Measurements from ENCODE around the gene MED17. TPM values are rescaled to one million over a fixed set of nuclear protein-coding genes. Genes with fewer than 3 reads are reported as not detected.
"Not testable (repeated sequence)": the region's sequence is repeated elsewhere in the genome, so short reads cannot be mapped to it uniquely, and the experiment has no call there.

MED17 gene
- total and polyA plus RNA-seq, 9 donors, result 24.9 to 38.3 (median 32.0) TPM

GRCh38 chr11:93741094-93741881 lies 42.8 kb upstream of the MED17 start, which contains the start of the genes C11orf54 and TAF1D:
Gene C11orf54 (plus strand): TSS chr11:93741672. CDS start chr11:93747394, 5,722 bp downstream.
Gene TAF1D (minus strand): TSS chr11:93741495. CDS start chr11:93739304, 2,191 bp downstream.
- Histone ChIP-seq H3K4me3 (peak within 1 kb of the TSS; percentile 87), H3K27ac (peak within 1 kb of the TSS; percentile 76 to 92), H3K27me3 (no peaks in the 10 kb centered on the region), H3K36me3 (no peaks in the 10 kb centered on the region), H3K4me1 (ENCODE audit: insufficient read depth) (peaks cover 2% of the 10 kb centered on the region), H3K9me3 (no peaks in the 10 kb centered on the region)
- 0% methylated on average over 63 to 65 of the region's 65 CpGs for WGBS, 3 donors
- TF ChIP-seq POLR2A (IDR thresholded peaks at IDR 0.05) (peak; percentile 72), EP300 (IDR thresholded peaks at IDR 0.05) (no peak), CTCF (IDR thresholded peaks at IDR 0.05) (peak in 2 of 3 donors; percentile 6 to 9)
- peak; percentile 97 to 99 (median 98) for DNase-seq
- intact Hi-C loops (cut with DNase I), result loop anchor here in 3 of 4 donors (5.0 kb wide), 1 partner anchor 41 kb away; the partner anchor contains the start of gene MED17 (in 3 of the 3)

GRCh38 chr11:93741882-93742226 lies 42.2 kb upstream of the MED17 start:
- WGBS, 3 donors, result 0% methylated on average over 8 of the region's 8 CpGs
- intact Hi-C loops (cut with DNase I), result loop anchor here in 3 of 4 donors (5.0 kb wide), 1 partner anchor 40 kb away; the partner anchor contains the start of gene MED17 (in 3 of the 3)
- Histone ChIP-seq H3K4me1 (ENCODE audit: insufficient read depth) (peaks cover 2% of the 10 kb centered on the region), H3K27ac (peak overlapping the region; percentile 76 to 92), H3K27me3 (no peaks in the 10 kb centered on the region), H3K4me3 (peak overlapping the region; percentile 87), H3K36me3 (no peaks in the 10 kb centered on the region), H3K9me3 (no peaks in the 10 kb centered on the region)
- DNase-seq, result no peak
- TF ChIP-seq CTCF (IDR thresholded peaks at IDR 0.05), result no peak
- no peak for TF ChIP-seq EP300 (IDR thresholded peaks at IDR 0.05)
- TF ChIP-seq POLR2A (IDR thresholded peaks at IDR 0.05), result no peak

- H3K4me3 ChIP-seq, result no peak overlapping the region
- no peak overlapping the region for H3K27ac ChIP-seq
- intact Hi-C loops (cut with DNase I), result loop anchor here in 3 of 4 donors (5.0 kb wide), 1 partner anchor 39 kb away; the partner anchor contains the start of gene MED17 (in 3 of the 3)
- H3K4me1 ChIP-seq (ENCODE audit: insufficient read depth), result peaks cover 2% of the 10 kb centered on the region
- no peaks in the 10 kb centered on the region for H3K27me3 ChIP-seq
- H3K36me3 ChIP-seq, result no peaks in the 10 kb centered on the region
- DNase-seq, result peak; percentile 13 to 47 (median 34)
- 91 to 93% (median 91%) methylated on average over 23 of the region's 23 CpGs for WGBS, 3 donors
- no peaks in the 10 kb centered on the region for H3K9me3 ChIP-seq
- no peak for TF ChIP-seq POLR2A (IDR thresholded peaks at IDR 0.05)
- TF ChIP-seq CTCF (IDR thresholded peaks at IDR 0.05), result no peak
- no peak for TF ChIP-seq EP300 (IDR thresholded peaks at IDR 0.05)
Observed at GRCh38 chr11:93743291-93743690, 40.8 kb upstream of the MED17 start.

- Histone ChIP-seq H3K4me3 (no peak overlapping the region), H3K27me3 (no peaks in the 10 kb centered on the region), H3K27ac (peak overlapping the region in 1 of 2 donors; percentile 55), H3K4me1 (ENCODE audit: insufficient read depth) (no peaks in the 10 kb centered on the region), H3K36me3 (no peaks in the 10 kb centered on the region), H3K9me3 (no peaks in the 10 kb centered on the region)
- intact Hi-C loops (cut with DNase I), result loop anchor here in 3 of 4 donors (5.0 kb wide), 1 partner anchor 38 kb away; the partner anchor contains the start of gene MED17 (in 3 of the 3)
- WGBS, 3 donors, result 24 to 52% (median 25%) methylated on average over 7 of the region's 7 CpGs
- TF ChIP-seq POLR2A (IDR thresholded peaks at IDR 0.05) (no peak), EP300 (IDR thresholded peaks at IDR 0.05) (no peak), CTCF (IDR thresholded peaks at IDR 0.05) (no peak)
- no peak for DNase-seq
Observed at GRCh38 chr11:93744669-93745004, 39.4 kb upstream of the MED17 start.

GRCh38 chr11:93745005-93745755 lies 38.9 kb upstream of the MED17 start:
- DNase-seq, result peak in 3 of 5 donors; percentile 15 to 24 (median 24)
- H3K9me3 ChIP-seq; intact Hi-C loops (cut with DNase I); H3K27me3 ChIP-seq; H3K36me3 ChIP-seq; H3K4me3 ChIP-seq; H3K4me1 ChIP-seq (ENCODE audit: insufficient read depth): not testable (repeated sequence)
- 18 to 35% (median 19%) methylated on average over 12 of the region's 12 CpGs for WGBS, 3 donors
- H3K27ac ChIP-seq, result peak overlapping the region in 1 of 2 donors; percentile 55
